Activated naive CD8-positive, alpha-beta T cell treated with anti-CD3 and anti-CD28 coated beads, Interleukin-2, amount 50 U/mL, for 24 hours (primary cell): Measurements from ENCODE around the gene ENTPD6.

ENCODE experiments used
- ATAC-seq: fragments of 150-1000 bp; cut with Tn5 transposase; one replicate; pipeline ENCODE4 v1.10.0; 2021
- DNase-seq: peaks from one replicate; pipeline ENCODE4 v3.0.0; 2021
- H3K27ac Mint-ChIP-seq: one replicate; pipeline ENCODE4 v1.8.0; 2021; ENCODE audit warnings: mild to moderate bottlenecking, mixed read lengths
- H3K27me3 Mint-ChIP-seq: one replicate; pipeline ENCODE4 v1.8.0; 2021; ENCODE audit warnings: mixed read lengths
- H3K36me3 Mint-ChIP-seq: one replicate; pipeline ENCODE4 v1.8.0; 2021; ENCODE audit warnings: low read depth, mixed read lengths
- H3K4me1 Mint-ChIP-seq: one replicate; pipeline ENCODE4 v1.8.0; 2021; ENCODE audit warnings: mixed read lengths
- H3K4me3 Mint-ChIP-seq: one replicate; pipeline ENCODE4 v1.8.0; 2021; ENCODE audit warnings: mild to moderate bottlenecking, moderate library complexity, mixed read lengths
- H3K9me3 Mint-ChIP-seq: one replicate; pipeline ENCODE4 v1.8.0; 2021; ENCODE audit warnings: mixed read lengths

ENTPD6 gene

GRCh38 chr20:25209911-25210310 lies 14.4 kb downstream of the ENTPD6 start:
- ATAC-seq (no peak), DNase-seq (no peak)
- H3K36me3 Mint-ChIP-seq: peaks cover 2% of the 10 kb centered on the region
- no peaks in the 10 kb centered on the region for H3K27me3 Mint-ChIP-seq
- no peaks in the 10 kb centered on the region for H3K9me3 Mint-ChIP-seq
- H3K4me1 Mint-ChIP-seq: peaks cover 4% of the 10 kb centered on the region
- no peak overlapping the region for H3K27ac Mint-ChIP-seq
- H3K4me3 Mint-ChIP-seq: no peak overlapping the region

- H3K4me1 Mint-ChIP-seq: peaks cover 4% of the 10 kb centered on the region
- DNase-seq (no peak), ATAC-seq (no peak)
- H3K27me3 Mint-ChIP-seq: no peaks in the 10 kb centered on the region
- H3K36me3 Mint-ChIP-seq: peaks cover 5% of the 10 kb centered on the region
- no peak overlapping the region for H3K27ac Mint-ChIP-seq
- no peak overlapping the region for H3K4me3 Mint-ChIP-seq
- H3K9me3 Mint-ChIP-seq: no peaks in the 10 kb centered on the region
Observed at GRCh38 chr20:25211273-25211672, 15.8 kb downstream of the ENTPD6 start.

- DNase-seq: no peak
- Mint-ChIP-seq H3K4me3 (no peak overlapping the region), H3K4me1 (peaks cover 4% of the 10 kb centered on the region), H3K9me3 (no peaks in the 10 kb centered on the region), H3K27me3 (no peaks in the 10 kb centered on the region), H3K36me3 (peaks cover 7% of the 10 kb centered on the region), H3K27ac (no peak overlapping the region)
- ATAC-seq: no peak
Observed at GRCh38 chr20:25212242-25212641, 16.7 kb downstream of the ENTPD6 start.

- DNase-seq: no peak
- Mint-ChIP-seq H3K27ac (no peak overlapping the region), H3K27me3 (no peaks in the 10 kb centered on the region), H3K36me3 (peaks cover 7% of the 10 kb centered on the region), H3K9me3 (no peaks in the 10 kb centered on the region), H3K4me1 (peaks cover 4% of the 10 kb centered on the region), H3K4me3 (no peak overlapping the region)
- ATAC-seq: no peak
Observed at GRCh38 chr20:25213566-25214425, 18.3 kb downstream of the ENTPD6 start.

GRCh38 chr20:25214426-25214790 lies 18.9 kb downstream of the ENTPD6 start:
- Mint-ChIP-seq H3K9me3 (no peaks in the 10 kb centered on the region), H3K4me1 (peaks cover 4% of the 10 kb centered on the region), H3K4me3 (no peak overlapping the region), H3K27me3 (no peaks in the 10 kb centered on the region), H3K27ac (no peak overlapping the region), H3K36me3 (peaks cover 10% of the 10 kb centered on the region)
- no peak for ATAC-seq
- DNase-seq: no peak

- Mint-ChIP-seq H3K27ac (no peak overlapping the region), H3K4me1 (no peaks in the 10 kb centered on the region), H3K4me3 (no peak overlapping the region), H3K36me3 (peaks cover 10% of the 10 kb centered on the region), H3K27me3 (no peaks in the 10 kb centered on the region), H3K9me3 (no peaks in the 10 kb centered on the region)
- ATAC-seq: no peak
- DNase-seq: no peak
Observed at GRCh38 chr20:25214819-25215218, 19.3 kb downstream of the ENTPD6 start.

GRCh38 chr20:25215521-25215920 lies 20.0 kb downstream of the ENTPD6 start:
- Mint-ChIP-seq H3K27ac (no peak overlapping the region), H3K36me3 (peaks cover 10% of the 10 kb centered on the region), H3K4me3 (no peak overlapping the region), H3K9me3 (no peaks in the 10 kb centered on the region), H3K4me1 (no peaks in the 10 kb centered on the region), H3K27me3 (no peaks in the 10 kb centered on the region)
- DNase-seq: no peak
- no peak for ATAC-seq

GRCh38 chr20:25216199-25216945 lies 20.9 kb downstream of the ENTPD6 start:
- no peaks in the 10 kb centered on the region for H3K4me1 Mint-ChIP-seq
- H3K9me3 Mint-ChIP-seq: no peaks in the 10 kb centered on the region
- H3K27me3 Mint-ChIP-seq: no peaks in the 10 kb centered on the region
- no peak for DNase-seq
- no peak for ATAC-seq
- no peak overlapping the region for H3K4me3 Mint-ChIP-seq
- peaks cover 10% of the 10 kb centered on the region for H3K36me3 Mint-ChIP-seq
- no peak overlapping the region for H3K27ac Mint-ChIP-seq

- Mint-ChIP-seq H3K4me3 (no peak overlapping the region), H3K27ac (no peak overlapping the region), H3K27me3 (no peaks in the 10 kb centered on the region), H3K4me1 (no peaks in the 10 kb centered on the region), H3K36me3 (peaks cover 10% of the 10 kb centered on the region), H3K9me3 (no peaks in the 10 kb centered on the region)
- ATAC-seq (no peak), DNase-seq (no peak)
Observed at GRCh38 chr20:25217161-25218108, 21.9 kb downstream of the ENTPD6 start.

- Mint-ChIP-seq H3K9me3 (no peaks in the 10 kb centered on the region), H3K36me3 (peaks cover 10% of the 10 kb centered on the region), H3K27ac (no peak overlapping the region), H3K4me3 (no peak overlapping the region), H3K4me1 (peaks cover 5% of the 10 kb centered on the region), H3K27me3 (no peaks in the 10 kb centered on the region)
- DNase-seq: no peak
- no peak for ATAC-seq
Observed at GRCh38 chr20:25218109-25218486, 22.6 kb downstream of the ENTPD6 start.

- DNase-seq: no peak
- Mint-ChIP-seq H3K9me3 (no peaks in the 10 kb centered on the region), H3K4me1 (peaks cover 9% of the 10 kb centered on the region), H3K27ac (no peak overlapping the region), H3K4me3 (no peak overlapping the region), H3K27me3 (no peaks in the 10 kb centered on the region), H3K36me3 (peaks cover 10% of the 10 kb centered on the region)
- ATAC-seq: no peak
Observed at GRCh38 chr20:25218492-25218891, 23.0 kb downstream of the ENTPD6 start.

GRCh38 chr20:25219365-25219764 lies 23.9 kb downstream of the ENTPD6 start:
- Mint-ChIP-seq H3K4me3 (no peak overlapping the region), H3K36me3 (peaks cover 10% of the 10 kb centered on the region), H3K27ac (no peak overlapping the region), H3K27me3 (no peaks in the 10 kb centered on the region), H3K4me1 (peaks cover 18% of the 10 kb centered on the region), H3K9me3 (no peaks in the 10 kb centered on the region)
- DNase-seq (no peak), ATAC-seq (no peak)

GRCh38 chr20:25220021-25220730 lies 24.7 kb downstream of the ENTPD6 start:
- H3K9me3 Mint-ChIP-seq: no peaks in the 10 kb centered on the region
- H3K4me3 Mint-ChIP-seq: no peak overlapping the region
- peaks cover 5% of the 10 kb centered on the region for H3K36me3 Mint-ChIP-seq
- H3K27ac Mint-ChIP-seq: no peak overlapping the region
- no peaks in the 10 kb centered on the region for H3K27me3 Mint-ChIP-seq
- H3K4me1 Mint-ChIP-seq: peaks cover 20% of the 10 kb centered on the region
- ATAC-seq: no peak
- no peak for DNase-seq
